Measurements from ENCODE around the gene PTX3.

GRCh38 chr3:157416347-157417087 lies 20.1 kb upstream of the PTX3 start:
- TF ChIP-seq CTCF (conservative IDR thresholded peaks at IDR 0.05) (no peak), ZFX (IDR thresholded peaks at IDR 0.05) (no peak)

Data from C4-2B (cell line).